ENCODE measurements around the gene CYB5D1. TPM values are rescaled to one million over a fixed set of nuclear protein-coding genes. Genes with fewer than 3 reads are reported as not detected.

Gene CYB5D1
- polyA plus RNA-seq, 1 experiment: 8.1 TPM

DNA sequence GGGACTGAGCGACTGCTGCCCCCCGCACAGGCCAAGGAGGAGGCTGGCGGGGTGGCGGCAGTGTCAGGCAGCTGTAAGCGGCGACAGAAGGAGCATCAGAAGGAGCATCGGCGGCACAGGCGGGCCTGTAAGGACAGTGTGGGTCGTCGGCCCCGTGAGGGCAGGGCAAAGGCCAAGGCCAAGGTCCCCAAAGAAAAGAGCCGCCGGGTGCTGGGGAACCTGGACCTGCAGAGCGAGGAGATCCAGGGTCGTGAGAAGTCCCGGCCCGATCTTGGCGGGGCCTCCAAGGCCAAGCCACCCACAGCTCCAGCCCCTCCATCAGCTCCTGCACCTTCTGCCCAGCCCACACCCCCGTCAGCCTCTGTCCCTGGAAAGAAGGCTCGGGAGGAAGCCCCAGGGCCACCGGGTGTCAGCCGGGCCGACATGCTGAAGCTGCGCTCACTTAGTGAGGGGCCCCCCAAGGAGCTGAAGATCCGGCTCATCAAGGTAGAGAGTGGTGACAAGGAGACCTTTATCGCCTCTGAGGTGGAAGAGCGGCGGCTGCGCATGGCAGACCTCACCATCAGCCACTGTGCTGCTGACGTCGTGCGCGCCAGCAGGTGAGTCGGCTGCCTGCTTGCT lies 8.6 kb upstream of the CYB5D1 start:
- TF ChIP-seq CTCF (IDR thresholded peaks at IDR 0.05; ENCODE audit: low read depth, low read length): no peak
- no peak overlapping the region for H3K4me3 ChIP-seq (ENCODE audit: low read depth, low read length)
- ChIA-PET POLR2A (interaction anchor here (0.6 kb wide), 1 partner anchor 276 kb away, joined by 3 read pairs; no protein-coding TSS in a partner anchor), CTCF (interaction anchor here (0.7 to 1.7 kb wide), 2 partner anchors 15 to 141 kb away, joined by 3 to 6 read pairs; no protein-coding TSS in a partner anchor)
- H3K27ac ChIP-seq (ENCODE audit: low read depth, low read length): no peak overlapping the region
- H3K27me3 ChIP-seq (ENCODE audit: control insufficient read depth, insufficient read depth, low read length): no peaks in the 10 kb centered on the region
- no peak for DNase-seq (ENCODE audit: low read depth, low spot score)
- H3K9me3 ChIP-seq (ENCODE audit: control insufficient read depth, insufficient read depth, low read length): peaks cover 2% of the 10 kb centered on the region; the same call in 1 of the 2 replicates

GRCh38 chr17:7849751-7850504 lies 7.9 kb upstream of the CYB5D1 start:
- no peak overlapping the region for H3K4me3 ChIP-seq (ENCODE audit: low read depth, low read length)
- no peaks in the 10 kb centered on the region; the same call in 1 of the 2 replicates for H3K9me3 ChIP-seq (ENCODE audit: control insufficient read depth, insufficient read depth, low read length)
- no peak overlapping the region for H3K27ac ChIP-seq (ENCODE audit: low read depth, low read length)
- H3K27me3 ChIP-seq (ENCODE audit: control insufficient read depth, insufficient read depth, low read length): no peaks in the 10 kb centered on the region
- ChIA-PET CTCF (interaction anchor here (1.2 to 1.7 kb wide), 3 partner anchors 106 to 218 kb away, joined by 5 to 6 read pairs (median 6); no protein-coding TSS in a partner anchor), POLR2A (interaction anchor here (1.0 kb wide), 1 partner anchor 16 kb away, joined by 3 read pairs; the partner anchor contains the start of gene KDM6B)
- DNase-seq (ENCODE audit: low read depth, low spot score): no peak
- no peak for TF ChIP-seq CTCF (IDR thresholded peaks at IDR 0.05; ENCODE audit: low read depth, low read length)

DNA sequence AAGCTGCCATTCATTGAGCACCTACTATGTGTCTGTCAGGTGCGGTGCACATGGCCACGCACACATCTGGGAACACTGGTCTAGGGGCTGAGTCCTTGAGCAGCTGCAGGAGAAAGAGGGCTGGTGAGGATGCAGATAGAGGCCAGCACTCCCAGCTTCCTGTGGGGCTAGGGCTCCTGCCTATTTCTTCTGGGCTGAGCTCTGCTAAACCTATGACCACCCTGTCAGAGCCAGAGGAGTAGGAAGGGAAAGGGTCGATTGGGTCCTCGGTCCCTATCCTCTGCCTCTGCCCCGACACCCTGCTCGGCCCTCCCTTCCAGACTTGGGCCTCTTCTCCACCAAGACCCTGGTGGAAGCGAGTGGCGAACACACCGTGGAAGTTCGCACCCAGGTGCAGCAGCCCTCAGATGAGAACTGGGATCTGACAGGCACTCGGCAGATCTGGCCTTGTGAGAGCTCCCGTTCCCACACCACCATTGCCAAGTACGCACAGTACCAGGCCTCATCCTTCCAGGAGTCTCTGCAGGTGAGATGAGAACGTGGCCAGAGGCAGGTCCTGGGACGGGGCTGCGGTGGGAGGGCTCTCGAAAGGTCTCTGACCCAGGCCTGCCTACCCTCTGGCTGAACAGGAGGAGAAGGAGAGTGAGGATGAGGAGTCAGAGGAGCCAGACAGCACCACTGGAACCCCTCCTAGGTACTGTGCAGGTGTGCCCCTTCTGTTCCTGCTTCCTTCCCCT lies 6.9 kb upstream of the CYB5D1 start:
- TF ChIP-seq CTCF (IDR thresholded peaks at IDR 0.05; ENCODE audit: low read depth, low read length): no peak
- H3K27ac ChIP-seq (ENCODE audit: low read depth, low read length): no peak overlapping the region
- no peaks in the 10 kb centered on the region; the same call in 1 of the 2 replicates for H3K9me3 ChIP-seq (ENCODE audit: control insufficient read depth, insufficient read depth, low read length)
- H3K27me3 ChIP-seq (ENCODE audit: control insufficient read depth, insufficient read depth, low read length): no peaks in the 10 kb centered on the region
- POLR2A ChIA-PET: interaction anchor here (1.0 kb wide), 1 partner anchor 17 kb away, joined by 3 read pairs; the partner anchor contains the start of gene KDM6B
- no peak overlapping the region for H3K4me3 ChIP-seq (ENCODE audit: low read depth, low read length)
- DNase-seq (ENCODE audit: low read depth, low spot score): no peak
- CTCF ChIA-PET: interaction anchor here (0.6 to 1.7 kb wide), 5 partner anchors 10 to 219 kb away, joined by 3 to 6 read pairs (median 5); no protein-coding TSS in a partner anchor

DNA sequence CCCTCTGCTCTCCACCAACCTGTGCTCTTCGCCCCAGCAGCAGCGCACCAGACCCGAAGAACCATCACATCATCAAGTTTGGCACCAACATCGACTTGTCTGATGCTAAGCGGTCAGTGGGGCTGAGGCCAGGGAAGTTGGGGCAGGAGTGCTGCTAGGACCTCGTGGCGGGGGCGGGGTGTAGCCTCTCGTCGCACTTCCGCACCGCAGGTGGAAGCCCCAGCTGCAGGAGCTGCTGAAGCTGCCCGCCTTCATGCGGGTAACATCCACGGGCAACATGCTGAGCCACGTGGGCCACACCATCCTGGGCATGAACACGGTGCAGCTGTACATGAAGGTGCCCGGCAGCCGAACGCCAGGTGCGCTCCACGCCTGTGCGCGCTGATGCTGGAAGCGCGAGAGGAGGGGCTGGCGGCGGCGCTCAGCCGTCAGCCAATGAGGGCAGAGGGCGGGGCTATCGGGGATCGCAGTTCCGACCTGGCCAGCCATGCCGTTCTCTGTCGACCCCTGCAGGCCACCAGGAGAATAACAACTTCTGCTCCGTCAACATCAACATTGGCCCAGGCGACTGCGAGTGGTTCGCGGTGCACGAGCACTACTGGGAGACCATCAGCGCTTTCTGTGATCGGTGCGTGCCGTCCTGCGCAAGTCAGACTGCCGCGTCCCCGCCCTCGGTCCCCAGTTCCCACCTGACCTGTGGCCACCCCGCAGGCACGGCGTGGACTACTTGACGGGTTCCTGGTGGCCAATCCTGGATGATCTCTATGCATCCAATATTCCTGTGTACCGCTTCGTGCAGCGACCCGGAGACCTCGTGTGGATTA lies 6.2 kb upstream of the CYB5D1 start:
- Histone ChIP-seq H3K9me3 (ENCODE audit: control insufficient read depth, insufficient read depth, low read length) (no peaks in the 10 kb centered on the region; the same call in 1 of the 2 replicates), H3K4me3 (ENCODE audit: low read depth, low read length) (no peak overlapping the region), H3K27me3 (ENCODE audit: control insufficient read depth, insufficient read depth, low read length) (no peaks in the 10 kb centered on the region), H3K27ac (ENCODE audit: low read depth, low read length) (no peak overlapping the region)
- DNase-seq (ENCODE audit: low read depth, low spot score): no peak
- CTCF ChIA-PET: interaction anchor here (0.6 to 1.3 kb wide), 3 partner anchors 11 to 108 kb away, joined by 3 to 5 read pairs (median 3); no protein-coding TSS in a partner anchor
- peak; percentile 90 for TF ChIP-seq CTCF (IDR thresholded peaks at IDR 0.05; ENCODE audit: low read depth, low read length)
- POLR2A ChIA-PET: no interaction called here

Measured in AG04450 (cell line).